ENCODE data around the gene ZFP36L2. TPM values are rescaled to one million over a fixed set of nuclear protein-coding genes. Genes with fewer than 3 reads are reported as not detected.

The ZFP36L2 gene
- total and polyA plus RNA-seq, 10 of the 15 experiments (the other 5 are each of a cell fraction or from before 2014, with no cell fraction given), result 4.3 to 64.9 (median 19.5) TPM

DNA sequence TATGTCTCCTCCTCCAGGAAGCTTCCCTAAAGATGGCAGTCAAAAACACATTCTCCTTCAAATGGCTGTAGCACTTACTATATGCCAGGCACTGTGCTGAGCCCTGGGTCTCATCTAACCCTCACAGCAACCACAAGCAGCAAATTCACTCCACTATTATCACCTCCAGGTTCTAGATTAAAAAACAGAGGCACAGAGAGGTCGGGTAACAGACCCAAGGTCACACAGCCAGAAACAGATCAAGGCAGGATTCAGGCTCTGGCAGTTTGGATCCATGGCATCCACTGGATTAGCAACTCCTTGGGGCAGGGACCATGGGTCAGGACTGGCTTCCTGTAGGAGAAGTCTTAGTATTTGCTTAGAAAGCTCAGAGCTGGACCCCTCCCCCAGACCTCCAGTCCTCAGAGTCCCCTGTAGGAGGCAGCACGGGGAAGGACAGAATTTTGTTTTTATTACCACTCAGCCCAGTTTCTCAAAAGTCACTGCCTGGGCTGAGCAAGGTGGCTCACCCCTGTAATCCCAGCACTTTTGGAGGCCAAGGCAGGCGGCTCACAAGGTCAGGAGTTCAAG, 34.4 kb downstream of the ZFP36L2 start (continued):
- TF ChIP-seq EGR1 (IDR thresholded peaks at IDR 0.05; ENCODE audit: borderline replicate concordance in 1 of 2, low read depth in 2 of 2, low read length in 2 of 2) (no peak), NFXL1 (IDR thresholded peaks at IDR 0.05; ENCODE audit: borderline replicate concordance) (0 out of 2 replicates have a peak, but pooled peaks have one; percentile 52), KDM1A (IDR thresholded peaks at IDR 0.05; ENCODE audit: borderline replicate concordance) (no peak), CHD2 (IDR thresholded peaks at IDR 0.05; ENCODE audit: borderline replicate concordance, low read depth, low read length) (no peak), RUNX3 (IDR thresholded peaks at IDR 0.05; ENCODE audit: low read length) (no peak), ZNF274 (IDR thresholded peaks at IDR 0.05; ENCODE audit: insufficient read depth, insufficient read length) (no peak), MXI1 (IDR thresholded peaks at IDR 0.05; ENCODE audit: low read depth, low read length) (no peak), CREB1 (IDR thresholded peaks at IDR 0.05; ENCODE audit: low read depth) (no peak), SUPT20H (IDR thresholded peaks at IDR 0.05; ENCODE audit: borderline replicate concordance, control insufficient read depth, low read depth, low read length) (no peak), SMARCA5 (IDR thresholded peaks at IDR 0.05) (peak; percentile 40; the same call in 1 of the 2 replicates)
- TF ChIP-seq, protein P1, sequence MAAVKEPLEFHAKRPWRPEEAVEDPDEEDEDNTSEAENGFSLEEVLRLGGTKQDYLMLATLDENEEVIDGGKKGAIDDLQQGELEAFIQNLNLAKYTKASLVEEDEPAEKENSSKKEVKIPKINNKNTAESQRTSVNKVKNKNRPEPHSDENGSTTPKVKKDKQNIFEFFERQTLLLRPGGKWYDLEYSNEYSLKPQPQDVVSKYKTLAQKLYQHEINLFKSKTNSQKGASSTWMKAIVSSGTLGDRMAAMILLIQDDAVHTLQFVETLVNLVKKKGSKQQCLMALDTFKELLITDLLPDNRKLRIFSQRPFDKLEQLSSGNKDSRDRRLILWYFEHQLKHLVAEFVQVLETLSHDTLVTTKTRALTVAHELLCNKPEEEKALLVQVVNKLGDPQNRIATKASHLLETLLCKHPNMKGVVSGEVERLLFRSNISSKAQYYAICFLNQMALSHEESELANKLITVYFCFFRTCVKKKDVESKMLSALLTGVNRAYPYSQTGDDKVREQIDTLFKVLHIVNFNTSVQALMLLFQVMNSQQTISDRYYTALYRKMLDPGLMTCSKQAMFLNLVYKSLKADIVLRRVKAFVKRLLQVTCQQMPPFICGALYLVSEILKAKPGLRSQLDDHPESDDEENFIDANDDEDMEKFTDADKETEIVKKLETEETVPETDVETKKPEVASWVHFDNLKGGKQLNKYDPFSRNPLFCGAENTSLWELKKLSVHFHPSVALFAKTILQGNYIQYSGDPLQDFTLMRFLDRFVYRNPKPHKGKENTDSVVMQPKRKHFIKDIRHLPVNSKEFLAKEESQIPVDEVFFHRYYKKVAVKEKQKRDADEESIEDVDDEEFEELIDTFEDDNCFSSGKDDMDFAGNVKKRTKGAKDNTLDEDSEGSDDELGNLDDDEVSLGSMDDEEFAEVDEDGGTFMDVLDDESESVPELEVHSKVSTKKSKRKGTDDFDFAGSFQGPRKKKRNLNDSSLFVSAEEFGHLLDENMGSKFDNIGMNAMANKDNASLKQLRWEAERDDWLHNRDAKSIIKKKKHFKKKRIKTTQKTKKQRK (IDR thresholded peaks at IDR 0.05; ENCODE audit: low read depth, low read length), result no peak
